IPS-15b (cell line): ENCODE results near the gene SLC15A1.
"Not testable (repeated sequence)": the region's sequence is repeated elsewhere in the genome, so short reads cannot be mapped to it uniquely, and the experiment has no call there.

Source experiments
- H3K27me3 ChIP-seq: one replicate; pipeline ENCODE4 v1.6.1; 2013; ENCODE audit warnings: low read length; ENCODE audit not compliant: control insufficient read depth, insufficient read depth
- H3K36me3 ChIP-seq: one replicate; pipeline ENCODE4 v1.6.1; 2013; ENCODE audit warnings: low read length; ENCODE audit not compliant: control insufficient read depth, insufficient read depth
- H3K4me1 ChIP-seq: one replicate; pipeline ENCODE4 v1.6.1; 2013; ENCODE audit warnings: mild to moderate bottlenecking, low read length; ENCODE audit not compliant: control insufficient read depth, insufficient read depth
- H3K4me3 ChIP-seq: one replicate; pipeline ENCODE4 v1.5.1; 2013; ENCODE audit warnings: low read depth, low read length
- H3K9ac ChIP-seq: one replicate; pipeline ENCODE4 v1.6.1; 2013; ENCODE audit warnings: low read depth, mild to moderate bottlenecking, low read length
- H3K9me3 ChIP-seq: one replicate; pipeline ENCODE4 v1.6.1; 2013; ENCODE audit warnings: mild to moderate bottlenecking, low read length; ENCODE audit not compliant: control insufficient read depth, insufficient read depth

The SLC15A1 gene

GRCh38 chr13:98765996-98766519 is 13.6 kb upstream of the SLC15A1 start:
- no peaks in the 10 kb centered on the region for H3K36me3 ChIP-seq
- no peak overlapping the region for H3K4me3 ChIP-seq
- no peak overlapping the region for H3K9ac ChIP-seq
- H3K9me3 ChIP-seq, result no peaks in the 10 kb centered on the region
- H3K4me1 ChIP-seq, result no peaks in the 10 kb centered on the region
- H3K27me3 ChIP-seq, result no peaks in the 10 kb centered on the region

DNA sequence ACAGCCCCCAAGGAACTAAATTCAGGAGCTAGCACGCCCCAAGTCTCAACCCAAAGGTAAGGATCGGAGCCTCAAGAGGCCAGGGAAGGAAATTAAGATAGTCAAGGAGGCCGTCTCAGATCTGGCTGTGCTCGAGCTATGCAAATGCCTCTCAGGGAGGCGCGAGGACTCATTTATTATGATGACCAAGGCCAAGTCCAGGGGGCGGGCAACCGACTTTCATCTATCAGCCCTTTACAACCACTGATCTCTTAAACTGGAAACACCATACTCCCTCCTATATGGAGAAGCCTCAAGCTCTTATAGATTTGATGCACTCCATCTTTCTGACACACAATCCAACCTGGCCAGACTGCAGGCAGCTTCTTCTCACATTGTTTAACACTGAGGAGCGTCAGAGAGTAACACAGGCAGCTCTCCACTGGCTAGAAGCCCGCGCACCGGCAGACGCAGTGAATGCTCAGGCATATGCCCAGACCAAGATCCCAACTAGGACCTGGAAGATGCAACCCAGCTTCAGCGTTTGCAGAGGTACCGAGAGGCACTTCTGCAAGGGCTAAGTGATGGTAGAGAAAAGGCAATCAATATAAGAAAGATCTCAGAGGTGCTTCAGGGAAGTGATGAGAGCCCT is 9.6 kb upstream of the SLC15A1 start:
- Histone ChIP-seq H3K9ac (no peak overlapping the region), H3K4me3 (no peak overlapping the region), H3K27me3 (no peaks in the 10 kb centered on the region), H3K4me1 (no peaks in the 10 kb centered on the region), H3K9me3 (no peaks in the 10 kb centered on the region), H3K36me3 (no peaks in the 10 kb centered on the region)

DNA sequence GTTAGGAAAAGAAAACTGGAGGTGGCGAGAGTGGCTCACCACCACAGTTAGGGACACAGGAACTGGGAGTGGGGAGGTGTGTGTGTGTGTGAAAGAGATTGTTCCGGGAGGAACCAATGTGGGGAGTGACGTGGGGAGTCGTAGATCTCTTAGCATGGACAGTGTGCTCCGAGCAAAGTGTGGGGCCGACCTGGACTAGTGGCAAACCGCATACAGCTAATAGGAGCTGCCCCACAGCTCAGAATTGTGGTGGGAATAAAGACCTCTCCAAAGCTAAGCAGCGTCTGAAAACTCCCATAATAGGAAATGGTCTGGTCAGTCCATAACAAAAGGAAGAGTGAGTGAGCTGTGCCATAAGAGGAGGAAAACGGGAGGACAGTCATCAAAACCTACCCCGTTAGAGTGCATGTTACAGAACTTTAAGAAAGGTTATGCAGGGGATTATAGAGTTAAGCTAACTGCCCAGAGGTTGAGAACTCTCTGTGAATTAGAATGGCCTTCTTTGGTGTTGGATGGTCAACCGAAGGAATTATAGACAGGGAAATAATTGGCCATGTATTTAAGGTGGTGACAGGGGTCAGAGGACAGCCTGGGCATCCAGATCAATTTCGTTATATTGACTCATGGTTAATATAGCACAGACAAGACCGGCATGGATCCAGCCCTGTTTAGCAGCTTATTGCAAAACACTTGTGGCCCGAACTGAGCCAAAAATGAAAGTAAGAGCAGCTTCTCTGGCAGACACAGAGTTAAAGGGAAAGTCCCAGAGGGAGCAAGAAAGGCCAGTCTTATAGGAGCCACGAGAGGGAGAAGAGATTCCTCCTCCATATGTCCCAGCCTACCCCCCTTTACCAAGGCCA is 8.9 kb upstream of the SLC15A1 start:
- Histone ChIP-seq H3K4me3 (no peak overlapping the region), H3K9ac (no peak overlapping the region), H3K36me3 (no peaks in the 10 kb centered on the region), H3K9me3 (no peaks in the 10 kb centered on the region), H3K4me1 (no peaks in the 10 kb centered on the region), H3K27me3 (no peaks in the 10 kb centered on the region)

GRCh38 chr13:98755729-98756128 is 3.3 kb upstream of the SLC15A1 start:
- Histone ChIP-seq H3K9ac (no peak overlapping the region), H3K4me1 (no peaks in the 10 kb centered on the region), H3K36me3 (no peaks in the 10 kb centered on the region), H3K9me3 (no peaks in the 10 kb centered on the region), H3K27me3 (peaks cover 15% of the 10 kb centered on the region), H3K4me3 (no peak overlapping the region)

- no peak overlapping the region for H3K9ac ChIP-seq
Observed at GRCh38 chr13:98755116-98755515, 2.6 kb upstream of the SLC15A1 start.

GRCh38 chr13:98754468-98754867 is 2.0 kb upstream of the SLC15A1 start:
- not testable (repeated sequence) for H3K9me3 ChIP-seq, H3K9ac ChIP-seq, H3K4me3 ChIP-seq, H3K4me1 ChIP-seq, H3K36me3 ChIP-seq
- H3K27me3 ChIP-seq, result peaks cover 15% of the 10 kb centered on the region

More at GRCh38 chr13:98755116-98755515, 2.6 kb upstream of the SLC15A1 start:
- H3K9me3 ChIP-seq, result no peaks in the 10 kb centered on the region
- no peaks in the 10 kb centered on the region for H3K4me1 ChIP-seq
- peaks cover 15% of the 10 kb centered on the region for H3K27me3 ChIP-seq
- no peaks in the 10 kb centered on the region for H3K36me3 ChIP-seq
- H3K4me3 ChIP-seq, result no peak overlapping the region

GRCh38 chr13:98751861-98752466 is 508 bp downstream of the SLC15A1 start:
- Histone ChIP-seq H3K9ac (peak overlapping the region; percentile 73), H3K27me3 (peaks cover 15% of the 10 kb centered on the region), H3K4me3 (peak overlapping the region; percentile 79), H3K36me3 (no peaks in the 10 kb centered on the region), H3K9me3 (no peaks in the 10 kb centered on the region), H3K4me1 (no peaks in the 10 kb centered on the region)

GRCh38 chr13:98751367-98751782 is 1.1 kb downstream of the SLC15A1 start:
- Histone ChIP-seq H3K4me1 (no peaks in the 10 kb centered on the region), H3K36me3 (no peaks in the 10 kb centered on the region), H3K9ac (no peak overlapping the region), H3K27me3 (peaks cover 15% of the 10 kb centered on the region), H3K4me3 (peak overlapping the region; percentile 79), H3K9me3 (no peaks in the 10 kb centered on the region)

DNA sequence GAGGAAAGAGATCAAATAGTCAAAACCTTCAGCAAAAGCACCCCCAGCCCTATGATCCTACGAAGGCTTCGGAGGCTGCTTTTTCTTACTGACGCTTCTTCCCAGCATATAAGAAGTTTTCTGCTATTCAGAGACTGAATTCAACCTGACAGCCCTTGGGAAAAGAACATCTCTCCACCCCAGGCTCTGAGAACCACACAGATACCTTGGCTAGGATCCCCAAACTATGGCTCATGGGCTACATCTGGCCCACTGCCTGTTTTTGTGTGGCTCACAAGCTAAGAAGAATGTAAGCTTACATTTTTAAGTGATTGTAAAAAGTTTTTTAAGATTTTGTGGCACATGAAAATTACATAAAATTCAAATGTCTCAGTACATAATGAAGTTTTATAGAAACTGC is 3.0 kb downstream of the SLC15A1 start:
- peaks cover 15% of the 10 kb centered on the region for H3K27me3 ChIP-seq
- H3K4me3 ChIP-seq, result no peak overlapping the region
- no peaks in the 10 kb centered on the region for H3K4me1 ChIP-seq

DNA sequence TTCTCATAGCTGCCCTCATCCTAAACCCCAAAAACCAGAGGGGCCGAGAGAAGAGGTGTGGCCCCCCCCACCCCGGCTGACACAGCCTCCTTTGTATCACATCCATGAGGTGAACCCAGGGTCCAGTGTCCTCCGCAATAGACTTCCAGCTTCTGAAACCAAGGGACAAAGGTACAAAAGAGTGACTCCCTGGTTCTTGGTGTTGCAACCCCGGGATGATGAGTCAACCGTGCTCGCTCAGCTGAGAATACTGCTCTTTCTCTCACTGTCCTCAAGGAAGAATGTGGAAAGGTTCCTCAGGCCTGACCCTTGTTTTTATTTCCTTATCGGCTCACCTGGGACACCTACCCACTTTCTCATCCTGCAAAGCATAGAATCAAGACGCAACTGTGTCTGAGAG is 5.5 kb downstream of the SLC15A1 start:
- H3K4me3 ChIP-seq, result no peak overlapping the region
- H3K9ac ChIP-seq, result no peak overlapping the region

More for the DNA sequence above, 3.0 kb downstream of the SLC15A1 start:
- Histone ChIP-seq H3K36me3 (no peaks in the 10 kb centered on the region), H3K9me3 (no peaks in the 10 kb centered on the region), H3K9ac (no peak overlapping the region)

GRCh38 chr13:98743377-98743776 is 9.1 kb downstream of the SLC15A1 start:
- Histone ChIP-seq H3K36me3 (peaks cover 4% of the 10 kb centered on the region), H3K4me1 (no peaks in the 10 kb centered on the region), H3K9ac (no peak overlapping the region), H3K9me3 (peaks cover 10% of the 10 kb centered on the region), H3K27me3 (no peaks in the 10 kb centered on the region), H3K4me3 (no peak overlapping the region)

More for the DNA sequence above, 5.5 kb downstream of the SLC15A1 start:
- Histone ChIP-seq H3K9me3 (no peaks in the 10 kb centered on the region), H3K27me3 (peaks cover 10% of the 10 kb centered on the region), H3K4me1 (no peaks in the 10 kb centered on the region), H3K36me3 (no peaks in the 10 kb centered on the region)
